Esophagus squamous epithelium (tissue), 4 donors: Measurements from ENCODE around the gene XCL2.
"Not testable (repeated sequence)": the region's sequence is repeated elsewhere in the genome, so short reads cannot be mapped to it uniquely, and the experiment has no call there.

Experiments
- CTCF ChIP-seq, 6 experiments: fragments of 450-650 bp in 4 of 6; fragments of 200-600 bp in 2 of 6; sonication (generic) in 2 of 6; IDR thresholded peaks; one replicate each; pipeline ENCODE4 v1.5.1; 2016 to 2019; ENCODE audit warnings: antibody characterized with exemption in 6 of 6, mild to moderate bottlenecking in 4 of 6, moderate library complexity in 4 of 6
- POLR2A ChIP-seq, 4 donors: fragments of 450-650 bp; IDR thresholded peaks; one replicate each; pipeline ENCODE4 v1.6.1; 2017; ENCODE audit warnings: antibody characterized with exemption in 4 of 4, mild to moderate bottlenecking in 4 of 4, moderate library complexity in 3 of 4

- TF ChIP-seq CTCF, POLR2A (IDR thresholded peaks at IDR 0.05): not testable (repeated sequence)
These were observed 36.5 kb upstream of the XCL2 start for GRCh38 chr1:168580290-168580689.
